CD4-positive, alpha-beta T cell (primary cell): ENCODE measurements around the gene TBC1D17. TPM values are rescaled to one million over a fixed set of nuclear protein-coding genes. Genes with fewer than 3 reads are reported as not detected.
A peak's percentile ranks its signal among the peaks of the same experiment; 100 is the strongest.

Experiments
- ATAC-seq: fragments of 200-7000 bp; cut with Tn5 transposase; one replicate; pipeline ENCODE4 v1.10.0; 2022; ENCODE audit warnings: mild to moderate bottlenecking; ENCODE audit not compliant: poor library complexity
- CTCF ChIA-PET: fragments of 350-600 bp; sonication (Branson Sonifier 250); formaldehyde crosslinking; loops from one replicate; lab custom pipeline; 2021; ENCODE audit warnings: antibody characterized with exemption, inconsistent platforms; lab: Charles Lee
- POLR2A ChIA-PET: fragments of 350-600 bp; sonication (Branson Sonifier 250); formaldehyde crosslinking; loops from one replicate; lab custom pipeline; 2021; ENCODE audit warnings: antibody characterized with exemption, inconsistent platforms; lab: Charles Lee
- DNase-seq, 14 experiments: peaks; one replicate each; pipeline ENCODE4 v3.0.0-alpha.2; 2013 to 2020; ENCODE audit warnings: mixed read lengths in 2 of 14
- H3K27ac ChIP-seq, 2 donors: one replicate each; pipeline versions ENCODE4 v1.5.1 to v1.7.0; 2013; ENCODE audit warnings: low read length in 2 of 2, low read depth in 1 of 2, mild to moderate bottlenecking in 1 of 2
- H3K27me3 ChIP-seq, 2 experiments: 1 replicate in 1 of 2; 2 replicates in 1 of 2; pipeline versions ENCODE4 v1.6.1 to v1.7.0; 2013; ENCODE audit warnings: low read length in 2 of 2, control low read depth in 1 of 2, mild to moderate bottlenecking in 1 of 2, moderate library complexity in 1 of 2; ENCODE audit not compliant: insufficient read depth in 2 of 2, control insufficient read depth in 1 of 2
- H3K36me3 ChIP-seq: one replicate; pipeline ENCODE4 v1.6.1; 2013; ENCODE audit warnings: low read length, control low read depth; ENCODE audit not compliant: insufficient read depth
- H3K4me1 ChIP-seq: one replicate; pipeline ENCODE4 v1.6.1; 2013; ENCODE audit warnings: low read length, control low read depth; ENCODE audit not compliant: insufficient read depth
- H3K4me3 ChIP-seq: one replicate; pipeline ENCODE4 v1.5.1; 2013; ENCODE audit warnings: mild to moderate bottlenecking, low read length, moderate library complexity
- H3K9me3 ChIP-seq, 2 experiments: 1 replicate in 1 of 2; 2 replicates in 1 of 2; pipeline versions ENCODE4 v1.6.1 to v1.7.0; 2013; ENCODE audit warnings: low read length in 2 of 2, mild to moderate bottlenecking in 2 of 2, control low read depth in 1 of 2, moderate library complexity in 1 of 2; ENCODE audit not compliant: control insufficient read depth in 1 of 2, insufficient read depth in 1 of 2
- H3K27ac Mint-ChIP-seq: one replicate; pipeline ENCODE4 v1.8.0; 2020; ENCODE audit warnings: mixed read lengths
- H3K27me3 Mint-ChIP-seq: one replicate; pipeline ENCODE4 v1.8.0; 2021; ENCODE audit warnings: mixed read lengths
- H3K36me3 Mint-ChIP-seq: one replicate; pipeline ENCODE4 v1.8.0; 2021; ENCODE audit warnings: low read depth, mixed read lengths
- H3K4me1 Mint-ChIP-seq: one replicate; pipeline ENCODE4 v1.8.0; 2021; ENCODE audit warnings: low read depth, mixed read lengths
- H3K4me3 Mint-ChIP-seq: one replicate; pipeline ENCODE4 v1.8.0; 2020; ENCODE audit warnings: mild to moderate bottlenecking, mixed read lengths
- H3K9me3 Mint-ChIP-seq: one replicate; pipeline ENCODE4 v1.8.0; 2020; ENCODE audit warnings: mixed read lengths
- CTCF ChIP-seq: fragments of 200-600 bp; IDR thresholded peaks from one replicate; pipeline ENCODE4 v1.8.0; 2022; ENCODE audit warnings: antibody characterized with exemption, mild to moderate bottlenecking
- intact Hi-C, 2 experiments: fragments of 100-400 bp; cut with DNase I in 1 of 2; cut with micrococcal nuclease in 1 of 2; formaldehyde crosslinking; loops; one replicate each; pipeline versions ENCODE4 v1.15.1 to v1.9.0; 2023 to 2025; cut with DNase I, micrococcal nuclease
- total RNA-seq, 174 experiments: library from RNA in 2 of 174; stranded (reverse) in 2 of 174; gene quantifications; one replicate each; pipeline ENCODE4 v1.2.3 and lab custom pipeline; 2021 to 2026

TBC1D17 gene
- total RNA-seq, 2 experiments from 2014 or later, result 35.5 to 35.8 TPM

DNA sequence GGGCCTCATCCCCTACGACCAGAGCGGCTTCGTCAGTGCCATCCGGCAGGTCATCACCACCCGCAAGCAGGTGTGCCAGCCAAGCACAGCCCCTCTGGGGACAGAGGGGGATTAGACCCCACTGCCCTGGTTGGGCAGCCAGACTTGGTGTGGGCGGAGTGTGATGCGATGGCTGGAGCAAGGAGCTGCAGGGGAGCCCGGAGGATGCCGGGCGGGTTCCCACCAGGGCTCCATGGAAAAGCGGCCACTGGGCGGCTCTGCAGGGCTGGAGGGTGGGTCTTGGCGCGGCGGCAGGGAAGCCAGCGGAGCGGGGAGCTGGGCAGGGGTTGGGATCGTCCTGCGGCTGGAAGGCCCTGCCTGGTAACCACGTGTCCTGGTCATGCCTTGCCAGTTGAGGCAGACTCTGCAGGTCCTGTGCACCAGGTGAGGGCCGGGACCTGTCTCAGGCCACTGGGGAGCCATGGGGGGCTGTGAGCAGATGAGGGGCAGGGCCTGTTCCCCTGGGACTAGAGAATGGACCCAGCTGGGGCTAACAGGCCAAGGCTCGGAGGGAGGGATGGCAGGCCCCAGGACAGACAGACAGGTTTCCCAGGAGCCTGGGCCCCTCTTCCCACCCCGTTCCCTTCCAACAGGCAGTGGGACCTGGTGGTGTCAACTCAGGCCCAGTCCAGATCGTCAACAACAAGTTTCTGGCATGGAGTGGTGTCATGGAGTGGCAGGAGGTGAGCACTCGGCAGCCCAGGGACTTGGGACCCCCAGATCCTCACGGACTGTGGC lies 20.3 kb upstream of the TBC1D17 start:
- peaks cover 10% of the 10 kb centered on the region for H3K4me1 Mint-ChIP-seq
- Histone ChIP-seq H3K27me3 (no peaks in the 10 kb centered on the region), H3K36me3 (peaks cover 54% of the 10 kb centered on the region), H3K4me3 (no peak overlapping the region), H3K27ac (no peak overlapping the region), H3K9me3 (peaks cover 0 to 3% of the 10 kb centered on the region in 2 experiments), H3K4me1 (peaks cover 20% of the 10 kb centered on the region)
- no peak overlapping the region for H3K27ac Mint-ChIP-seq
- POLR2A ChIA-PET, result interaction anchor here (1.0 to 1.4 kb wide), 2 partner anchors 9 to 11 kb away, joined by 3 to 5 read pairs; no protein-coding TSS in a partner anchor
- DNase-seq (no peak), ATAC-seq (no peak)
- peaks cover 33% of the 10 kb centered on the region for H3K36me3 Mint-ChIP-seq
- no peaks in the 10 kb centered on the region for H3K27me3 Mint-ChIP-seq
- intact Hi-C loops, result no loop called here
- no peak for TF ChIP-seq CTCF
- H3K4me3 Mint-ChIP-seq, result no peak overlapping the region
- no peaks in the 10 kb centered on the region for H3K9me3 Mint-ChIP-seq
- CTCF ChIA-PET, result no interaction called here

DNA sequence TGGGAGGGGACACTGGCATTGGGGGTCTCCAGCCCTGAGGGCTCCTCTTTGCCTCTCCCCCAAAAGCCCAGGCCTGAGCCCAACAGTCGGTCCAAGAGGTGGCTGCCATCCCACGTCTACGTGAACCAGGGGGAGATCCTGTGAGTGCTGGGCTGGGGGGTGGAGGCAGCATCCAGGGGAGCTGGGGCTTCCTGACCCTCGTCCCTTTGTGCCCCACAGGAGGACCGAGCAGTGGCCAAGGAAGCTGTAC lies 19.7 kb upstream of the TBC1D17 start:
- Mint-ChIP-seq H3K4me1 (peaks cover 5% of the 10 kb centered on the region), H3K27ac (no peak overlapping the region), H3K4me3 (no peak overlapping the region), H3K9me3 (no peaks in the 10 kb centered on the region), H3K27me3 (no peaks in the 10 kb centered on the region), H3K36me3 (peaks cover 27% of the 10 kb centered on the region)
- Histone ChIP-seq H3K4me3 (no peak overlapping the region), H3K9me3 (peaks cover 0 to 3% of the 10 kb centered on the region in 2 experiments), H3K4me1 (peaks cover 14% of the 10 kb centered on the region), H3K27ac (no peak overlapping the region), H3K36me3 (peaks cover 58% of the 10 kb centered on the region), H3K27me3 (no peaks in the 10 kb centered on the region)
- no peak for TF ChIP-seq CTCF
- intact Hi-C loops, result no loop called here
- CTCF ChIA-PET, result no interaction called here
- DNase-seq (no peak), ATAC-seq (no peak)
- POLR2A ChIA-PET, result interaction anchor here (1.0 to 1.4 kb wide), 2 partner anchors 9 to 10 kb away, joined by 3 to 5 read pairs; no protein-coding TSS in a partner anchor

- peaks cover 30% of the 10 kb centered on the region for H3K36me3 Mint-ChIP-seq
- Histone ChIP-seq H3K27me3 (no peaks in the 10 kb centered on the region), H3K4me3 (no peak overlapping the region), H3K27ac (no peak overlapping the region), H3K9me3 (peaks cover 0 to 3% of the 10 kb centered on the region in 2 experiments), H3K36me3 (peaks cover 63% of the 10 kb centered on the region), H3K4me1 (peaks cover 13% of the 10 kb centered on the region)
- DNase-seq, result peak in 1 of 14 experiments; percentile 18
- no peaks in the 10 kb centered on the region for H3K27me3 Mint-ChIP-seq
- no peak for TF ChIP-seq CTCF
- no peak for ATAC-seq
- no peak overlapping the region for H3K4me3 Mint-ChIP-seq
- intact Hi-C loops, result no loop called here
- H3K9me3 Mint-ChIP-seq, result no peaks in the 10 kb centered on the region
- no peak overlapping the region for H3K27ac Mint-ChIP-seq
- peaks cover 3% of the 10 kb centered on the region for H3K4me1 Mint-ChIP-seq
- POLR2A ChIA-PET, result interaction anchor here (1.0 to 1.4 kb wide), 2 partner anchors 8 to 10 kb away, joined by 3 to 5 read pairs; no protein-coding TSS in a partner anchor
- CTCF ChIA-PET, result no interaction called here
These were observed 19.2 kb upstream of the TBC1D17 start for GRCh38 chr19:49858088-49858985.
